BLaER1 treated with 17β-estradiol and CSF1 and Interleukin-3, amounts not matched to agents 10 nM and 100 nM (cell line): Measurements from ENCODE around the gene HIP1.
"Not testable (repeated sequence)": the region's sequence is repeated elsewhere in the genome, so short reads cannot be mapped to it uniquely, and the experiment has no call there.

Experiments
- H3K27ac ChIP-seq, 11 experiments: shearing (Covaris generic); formaldehyde crosslinking; 2 replicates each; pipeline ENCODE4 v1.8.1; 2022
- H3K27me3 ChIP-seq, 11 experiments: shearing (Covaris generic); formaldehyde crosslinking; 2 replicates each; pipeline ENCODE4 v1.8.1; 2022
- H3K36me3 ChIP-seq, 11 experiments: shearing (Covaris generic); formaldehyde crosslinking; 2 replicates each; pipeline ENCODE4 v1.8.1; 2022
- H3K4me1 ChIP-seq, 10 experiments: shearing (Covaris generic); formaldehyde crosslinking; 2 replicates each; pipeline ENCODE4 v1.8.1; 2022
- H3K4me2 ChIP-seq, 11 experiments: shearing (Covaris generic); formaldehyde crosslinking; 2 replicates each; pipeline ENCODE4 v1.8.1; 2022
- H3K4me3 ChIP-seq, 10 experiments: shearing (Covaris generic); formaldehyde crosslinking; 2 replicates each; pipeline ENCODE4 v1.8.1; 2022
- H3K9ac ChIP-seq, 11 experiments: shearing (Covaris generic); formaldehyde crosslinking; 2 replicates each; pipeline ENCODE4 v1.8.1; 2022
- H3K9me3 ChIP-seq, 11 experiments: shearing (Covaris generic); formaldehyde crosslinking; replicated peaks in 1 of 11; 2 replicates each; pipeline ENCODE4 v1.8.1; 2022
- H4K20me1 ChIP-seq, 11 experiments: shearing (Covaris generic); formaldehyde crosslinking; 2 replicates each; pipeline ENCODE4 v1.8.1; 2022
- Cebpa-rat ChIP-seq, 11 experiments: shearing (Covaris generic); IDR thresholded peaks; 2 replicates each; pipeline ENCODE4 v1.8.1; 2022

Gene HIP1

DNA sequence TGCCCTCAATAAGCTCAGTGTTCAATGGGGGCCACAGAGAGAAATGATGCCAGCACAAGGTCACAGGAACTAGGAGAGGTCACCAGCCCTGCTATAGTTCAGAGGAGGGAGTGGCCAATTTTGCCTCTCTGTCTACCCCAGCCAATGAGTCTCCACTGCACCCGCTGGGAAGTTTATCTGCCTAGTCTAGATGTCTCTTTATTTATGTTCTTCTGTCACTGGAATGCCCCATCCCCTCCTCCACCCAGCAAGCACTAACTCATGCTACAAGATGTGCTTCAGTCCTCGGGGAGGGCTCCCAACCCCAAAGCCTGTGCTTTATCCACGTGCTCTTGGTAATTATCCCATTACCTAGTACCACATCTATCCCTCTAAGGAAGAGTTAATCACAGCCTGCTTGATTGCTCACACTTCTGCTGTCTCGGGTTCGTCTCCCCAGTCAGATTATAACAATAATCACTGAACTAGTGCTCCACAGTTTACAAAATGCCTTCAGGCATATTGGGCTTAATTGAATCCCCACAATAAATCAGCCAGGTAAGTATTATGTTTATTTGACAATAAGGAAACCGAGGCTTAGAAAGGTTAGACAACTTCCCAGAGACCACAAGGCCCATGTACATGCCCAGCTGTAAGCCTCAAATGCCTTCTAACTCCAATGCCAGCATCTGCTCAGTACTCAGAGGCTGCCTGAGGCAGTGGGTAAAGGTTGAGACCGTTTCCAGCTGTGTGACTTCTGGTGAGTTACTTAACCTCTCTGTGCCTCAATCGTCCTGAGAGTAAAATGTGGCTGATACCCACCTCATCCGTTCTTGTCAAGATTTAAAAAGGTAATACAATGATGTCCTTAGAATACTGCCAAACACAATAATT is 3.9 kb downstream of the HIP1 start:
- no peak overlapping the region for H3K9ac ChIP-seq
- peak overlapping the region in 4 of 11 experiments; percentile 4 to 16 (median 8); a peak in 3 of 22 replicates for H3K4me2 ChIP-seq
- H3K27ac ChIP-seq = no peak overlapping the region
- H3K27me3 ChIP-seq = no peaks in the 10 kb centered on the region
- no peaks in the 10 kb centered on the region; a peak in 2 of 22 replicates for H3K36me3 ChIP-seq
- H4K20me1 ChIP-seq = peaks cover 0 to 8% (median 0%) of the 10 kb centered on the region in 11 experiments; a peak in 3 of 22 replicates
- no peaks in the 10 kb centered on the region for H3K9me3 ChIP-seq
- H3K4me3 ChIP-seq = no peak overlapping the region
- no peak for TF ChIP-seq Cebpa-rat (IDR thresholded peaks at IDR 0.05)
- peaks cover 40 to 71% (median 52%) of the 10 kb centered on the region in 10 experiments for H3K4me1 ChIP-seq

DNA sequence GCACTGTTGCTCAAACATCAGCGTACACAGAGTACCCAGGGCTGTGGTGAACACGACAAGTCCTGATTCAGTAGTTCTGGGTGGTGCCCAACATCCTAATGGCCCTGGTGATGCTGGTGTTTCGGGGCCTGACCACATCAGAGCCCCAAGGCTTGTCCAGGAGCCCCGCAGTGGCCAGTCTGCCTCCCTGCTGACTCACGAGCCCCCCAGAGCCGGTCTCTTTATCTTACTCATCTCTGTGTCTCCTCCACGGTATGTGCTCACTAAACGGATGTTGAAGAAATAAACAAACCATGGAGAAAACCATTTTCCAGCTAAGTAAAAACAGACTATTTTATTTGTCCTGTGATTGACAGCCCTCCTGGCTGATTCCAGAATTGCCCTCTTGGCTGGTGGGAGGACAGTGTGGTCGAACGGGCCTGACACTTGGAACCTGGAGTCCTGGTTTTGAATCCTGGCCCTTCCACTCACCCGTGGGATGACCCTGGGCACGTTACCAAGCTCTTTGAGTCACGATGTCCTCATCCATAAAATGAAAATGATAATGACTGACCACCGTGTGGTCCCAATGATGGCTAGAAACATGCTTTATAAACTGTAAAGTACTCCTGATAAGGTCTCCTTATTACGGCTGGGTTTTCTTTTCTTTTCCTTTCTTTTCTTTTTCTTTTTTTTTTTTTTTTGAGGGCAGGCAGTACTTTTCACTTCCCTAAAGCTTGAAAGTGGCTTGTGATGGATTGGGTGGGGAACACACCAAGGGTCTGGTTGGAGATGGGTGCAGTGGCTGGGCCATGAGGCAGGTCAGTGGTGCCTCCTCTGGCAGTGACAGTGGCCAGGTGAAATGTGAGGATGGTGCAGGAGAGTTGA is 5.7 kb downstream of the HIP1 start:
- Histone ChIP-seq H3K4me1 (peaks cover 45 to 84% (median 60%) of the 10 kb centered on the region in 10 experiments), H3K27me3 (no peaks in the 10 kb centered on the region), H3K27ac (peak overlapping the region in 10 of 11 experiments; percentile 8 to 70 (median 55); a peak in 18 of 22 replicates), H3K9me3 (no peaks in the 10 kb centered on the region), H4K20me1 (peaks cover 0 to 11% (median 0%) of the 10 kb centered on the region in 11 experiments; a peak in 4 of 22 replicates), H3K4me2 (peak overlapping the region; percentile 51 to 76 (median 57)), H3K4me3 (peak overlapping the region in 2 of 10 experiments; percentile 3 to 30; a peak in 2 of 20 replicates), H3K9ac (peak overlapping the region in 10 of 11 experiments; percentile 4 to 64 (median 49); a peak in 14 of 22 replicates), H3K36me3 (no peaks in the 10 kb centered on the region; a peak in 2 of 22 replicates)
- TF ChIP-seq Cebpa-rat (IDR thresholded peaks at IDR 0.05) = no peak

DNA sequence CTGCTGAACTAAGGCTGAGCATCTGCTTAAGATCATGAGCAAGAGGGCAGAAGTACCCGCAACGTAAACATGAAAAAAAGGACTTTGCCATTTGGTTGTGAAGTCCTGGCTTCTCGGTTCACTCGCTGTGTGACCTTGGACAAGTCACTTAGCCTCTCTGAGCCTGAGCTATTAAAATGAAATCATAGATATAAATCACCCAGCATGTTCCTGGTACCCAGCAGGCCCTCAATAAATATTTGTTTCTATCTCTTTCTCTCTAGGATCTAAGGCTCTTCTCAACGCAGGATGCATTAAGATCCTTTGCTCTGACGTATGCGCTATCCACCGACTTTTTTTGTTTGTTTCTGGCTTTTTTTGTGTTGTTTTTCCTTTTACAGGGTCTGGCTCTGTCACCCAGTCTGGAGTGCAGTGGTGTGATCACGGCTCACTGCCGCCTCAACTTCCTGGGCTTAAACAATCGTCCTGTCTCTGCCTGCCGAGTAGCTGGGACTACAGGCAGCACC is 6.7 kb downstream of the HIP1 start:
- Histone ChIP-seq H3K4me3 (no peak overlapping the region), H3K4me1 (peaks cover 43 to 81% (median 57%) of the 10 kb centered on the region in 10 experiments)

DNA sequence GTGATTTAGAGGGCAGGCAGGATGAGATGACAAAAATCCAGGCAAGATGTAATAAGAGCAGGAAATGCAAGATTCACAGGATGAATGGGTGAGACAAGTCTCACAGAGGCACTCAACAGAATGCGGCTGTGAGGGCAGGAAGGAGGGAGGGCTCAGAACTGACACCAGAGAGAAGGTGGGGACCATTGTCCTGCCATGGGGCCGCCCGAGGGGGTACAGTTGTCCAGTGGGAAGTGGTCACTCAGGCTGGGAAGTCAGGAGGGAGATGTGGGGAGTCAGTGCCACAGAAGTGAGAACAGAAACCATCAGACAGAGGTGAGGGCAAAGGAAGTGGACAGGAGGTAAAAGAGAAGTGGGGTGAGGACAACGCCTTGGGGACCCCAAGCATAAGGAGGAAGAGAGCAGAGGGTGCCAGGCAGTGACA is 8.9 kb downstream of the HIP1 start:
- Histone ChIP-seq H3K27ac (no peak overlapping the region; a peak in 1 of 22 replicates), H3K27me3 (no peaks in the 10 kb centered on the region), H3K4me2 (peak overlapping the region in 6 of 11 experiments; percentile 24 to 64 (median 46); a peak in 11 of 22 replicates), H3K4me3 (no peak overlapping the region), H3K36me3 (no peaks in the 10 kb centered on the region; a peak in 2 of 22 replicates), H3K9ac (no peak overlapping the region; a peak in 1 of 22 replicates), H3K9me3 (no peaks in the 10 kb centered on the region), H4K20me1 (peaks cover 0 to 7% (median 0%) of the 10 kb centered on the region in 11 experiments; a peak in 2 of 22 replicates), H3K4me1 (peaks cover 48 to 84% (median 60%) of the 10 kb centered on the region in 10 experiments)
- TF ChIP-seq Cebpa-rat (IDR thresholded peaks at IDR 0.05) = no peak

More for the DNA sequence above, 6.7 kb downstream of the HIP1 start:
- Histone ChIP-seq H4K20me1 (peaks cover 0 to 7% (median 0%) of the 10 kb centered on the region in 11 experiments; a peak in 4 of 22 replicates), H3K27me3 (no peaks in the 10 kb centered on the region), H3K9ac (peak overlapping the region in 6 of 11 experiments; percentile 4 to 64 (median 49); a peak in 7 of 22 replicates), H3K27ac (peak overlapping the region in 9 of 11 experiments; percentile 46 to 70 (median 56); a peak in 18 of 22 replicates), H3K36me3 (no peaks in the 10 kb centered on the region; a peak in 2 of 22 replicates), H3K9me3 (no peaks in the 10 kb centered on the region), H3K4me2 (peak overlapping the region; percentile 51 to 76 (median 57))
- TF ChIP-seq Cebpa-rat (IDR thresholded peaks at IDR 0.05) = no peak

DNA sequence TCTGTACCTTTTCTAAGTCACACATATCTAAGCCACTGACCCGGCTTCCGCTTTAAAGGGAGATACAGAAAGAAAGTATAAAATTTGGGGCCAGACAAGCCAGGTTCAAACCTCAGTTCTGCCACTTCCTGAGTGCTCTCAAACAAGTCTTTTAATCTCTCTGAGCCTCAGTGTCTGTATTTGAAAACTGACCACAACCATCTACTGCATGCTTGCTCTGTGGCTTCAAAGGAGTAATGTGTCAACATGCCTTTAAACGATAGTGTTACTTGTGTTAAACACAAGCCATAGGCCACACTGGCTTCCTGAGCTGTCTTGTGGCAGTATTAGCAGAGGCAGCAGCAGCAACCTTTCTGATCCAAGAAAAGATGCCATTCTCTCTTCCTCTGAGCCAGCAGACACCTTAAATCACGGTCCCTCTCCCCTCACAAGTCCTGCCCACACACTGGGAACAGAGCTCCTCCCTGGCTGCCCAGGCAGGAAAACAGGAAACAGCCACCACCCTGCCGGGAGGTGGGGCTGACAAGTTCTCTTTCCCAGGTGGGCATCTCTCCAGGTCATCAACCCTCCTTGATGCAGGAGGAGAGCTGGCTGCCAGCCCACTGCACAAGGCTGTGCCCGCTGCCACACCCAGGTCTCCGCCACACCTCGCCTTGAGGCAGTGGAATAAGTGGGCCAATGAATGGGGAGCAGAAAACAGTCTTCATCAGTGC is 10.7 kb downstream of the HIP1 start:
- Histone ChIP-seq H3K27me3 (no peaks in the 10 kb centered on the region), H3K36me3 (no peaks in the 10 kb centered on the region; a peak in 2 of 22 replicates), H4K20me1 (peaks cover 0 to 7% (median 0%) of the 10 kb centered on the region in 11 experiments; a peak in 2 of 22 replicates), H3K27ac (peak overlapping the region in 4 of 11 experiments; percentile 6 to 48 (median 27); a peak in 6 of 22 replicates), H3K9ac (peak overlapping the region in 6 of 11 experiments; percentile 0 to 44 (median 8); a peak in 6 of 22 replicates), H3K4me2 (peak overlapping the region; percentile 53 to 82 (median 72)), H3K4me1 (peaks cover 51 to 81% (median 60%) of the 10 kb centered on the region in 10 experiments), H3K4me3 (no peak overlapping the region), H3K9me3 (no peaks in the 10 kb centered on the region)
- no peak for TF ChIP-seq Cebpa-rat (IDR thresholded peaks at IDR 0.05)

DNA sequence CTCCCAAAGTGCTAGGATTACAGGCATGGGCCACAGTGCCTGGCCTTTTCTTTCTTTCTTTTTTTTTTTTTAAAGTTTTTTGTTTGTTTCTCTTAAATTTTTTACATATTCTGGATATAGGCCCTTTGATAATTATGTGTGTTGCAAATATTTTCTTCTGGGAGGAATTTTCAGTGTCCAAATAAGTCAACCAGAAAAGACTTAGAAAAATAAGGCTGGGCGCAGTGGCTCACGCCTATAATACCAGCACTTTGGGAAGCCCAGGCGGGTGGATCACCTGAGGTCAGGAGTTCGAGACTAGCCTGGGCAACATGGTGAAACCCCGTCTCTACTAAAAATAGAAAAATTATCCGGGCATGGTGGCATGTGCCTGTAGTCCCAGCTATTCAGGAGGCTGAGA is 11.4 kb downstream of the HIP1 start:
- H3K9me3 ChIP-seq, H4K20me1 ChIP-seq, H3K9ac ChIP-seq, H3K27me3 ChIP-seq, H3K4me3 ChIP-seq, H3K36me3 ChIP-seq: not testable (repeated sequence)
- Histone ChIP-seq H3K27ac (peak overlapping the region in 1 of 11 experiments; percentile 31; a peak in 2 of 22 replicates), H3K4me1 (peaks cover 44 to 75% (median 54%) of the 10 kb centered on the region in 10 experiments), H3K4me2 (peak overlapping the region in 8 of 11 experiments; percentile 53 to 82 (median 72); a peak in 11 of 22 replicates)

DNA sequence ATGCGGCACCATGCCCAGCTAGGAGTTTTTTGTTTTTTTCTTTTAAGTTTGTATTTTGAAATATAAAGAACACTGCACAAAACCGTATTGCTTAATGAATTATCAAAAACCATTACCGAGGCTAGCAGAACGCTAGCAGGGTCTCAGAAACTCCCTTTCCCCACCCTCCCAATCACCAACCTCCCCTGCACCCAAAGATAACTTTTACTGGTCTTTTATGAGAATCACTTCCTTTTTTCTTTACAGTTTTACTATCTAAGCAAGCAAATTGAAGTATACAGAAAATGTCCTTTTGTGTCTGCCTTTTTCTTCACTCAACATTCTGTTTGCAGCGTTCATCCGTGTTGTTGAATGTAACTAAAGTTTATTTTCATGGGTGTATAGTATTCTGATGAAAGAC is 13.4 kb downstream of the HIP1 start:
- no peak overlapping the region for H3K27ac ChIP-seq
- H3K4me1 ChIP-seq = peaks cover 38 to 67% (median 49%) of the 10 kb centered on the region in 10 experiments
- no peak for TF ChIP-seq Cebpa-rat (IDR thresholded peaks at IDR 0.05)
- H3K36me3 ChIP-seq = no peaks in the 10 kb centered on the region
- peak overlapping the region; percentile 29 to 68 (median 47); a peak in 13 of 22 replicates for H3K4me2 ChIP-seq
- no peak overlapping the region for H3K9ac ChIP-seq
- no peak overlapping the region for H3K4me3 ChIP-seq
- peaks cover 0 to 7% (median 0%) of the 10 kb centered on the region in 11 experiments; a peak in 2 of 22 replicates for H4K20me1 ChIP-seq
- H3K27me3 ChIP-seq = no peaks in the 10 kb centered on the region
- H3K9me3 ChIP-seq = no peaks in the 10 kb centered on the region
